OCI-LY1 (cell line): Measurements from ENCODE around the gene CRIM1.

Experiments used
- EZH2 ChIP-seq: fragments of 200-600 bp; sonication (generic), shearing (Covaris generic); IDR thresholded peaks from 2 replicates; pipeline ENCODE4 v1.8.0; 2017; ENCODE audit warnings: borderline replicate concordance, mixed run types, mild to moderate bottlenecking, antibody characterized with exemption, low read length, moderate library complexity, mixed read lengths
- TF ChIP-seq, protein P1 (sequence below): fragments of 200-600 bp; sonication (generic), shearing (Covaris generic); IDR thresholded peaks from 2 replicates; pipeline ENCODE4 v1.5.1; 2017; ENCODE audit warnings: mild to moderate bottlenecking, antibody characterized with exemption, low read length, moderate library complexity, mixed read lengths

DNA sequence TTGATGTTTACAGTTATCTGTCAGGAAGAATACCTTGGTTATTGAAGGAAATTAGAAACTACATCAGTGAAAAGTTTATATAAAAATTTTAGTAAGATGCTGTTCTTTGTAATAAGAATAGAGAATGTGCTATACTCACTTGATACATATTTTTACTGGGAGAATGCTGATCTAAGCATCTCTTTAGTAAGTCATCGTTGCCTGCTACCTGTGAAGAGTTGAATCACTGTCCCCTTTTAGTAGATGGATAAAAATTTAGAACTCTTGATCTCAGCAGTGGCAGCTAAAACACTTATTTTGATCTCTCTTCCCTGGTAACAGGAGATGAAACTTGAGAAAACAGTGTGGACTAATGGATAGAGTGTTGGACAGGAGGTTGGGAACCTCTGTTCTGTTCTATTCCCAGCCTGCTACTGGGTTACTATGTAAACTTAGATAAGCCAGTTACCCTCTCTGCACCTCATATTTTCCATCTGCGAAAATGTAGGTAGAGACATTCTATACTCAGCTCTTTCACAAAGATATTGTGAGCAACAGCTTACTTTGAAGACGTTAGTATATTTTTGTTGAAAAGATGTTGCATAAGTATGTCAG, 142.1 kb downstream of the CRIM1 start:
- TF ChIP-seq, protein P1, sequence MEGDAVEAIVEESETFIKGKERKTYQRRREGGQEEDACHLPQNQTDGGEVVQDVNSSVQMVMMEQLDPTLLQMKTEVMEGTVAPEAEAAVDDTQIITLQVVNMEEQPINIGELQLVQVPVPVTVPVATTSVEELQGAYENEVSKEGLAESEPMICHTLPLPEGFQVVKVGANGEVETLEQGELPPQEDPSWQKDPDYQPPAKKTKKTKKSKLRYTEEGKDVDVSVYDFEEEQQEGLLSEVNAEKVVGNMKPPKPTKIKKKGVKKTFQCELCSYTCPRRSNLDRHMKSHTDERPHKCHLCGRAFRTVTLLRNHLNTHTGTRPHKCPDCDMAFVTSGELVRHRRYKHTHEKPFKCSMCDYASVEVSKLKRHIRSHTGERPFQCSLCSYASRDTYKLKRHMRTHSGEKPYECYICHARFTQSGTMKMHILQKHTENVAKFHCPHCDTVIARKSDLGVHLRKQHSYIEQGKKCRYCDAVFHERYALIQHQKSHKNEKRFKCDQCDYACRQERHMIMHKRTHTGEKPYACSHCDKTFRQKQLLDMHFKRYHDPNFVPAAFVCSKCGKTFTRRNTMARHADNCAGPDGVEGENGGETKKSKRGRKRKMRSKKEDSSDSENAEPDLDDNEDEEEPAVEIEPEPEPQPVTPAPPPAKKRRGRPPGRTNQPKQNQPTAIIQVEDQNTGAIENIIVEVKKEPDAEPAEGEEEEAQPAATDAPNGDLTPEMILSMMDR = no peak
- TF ChIP-seq EZH2 = no peak
